HG02884 (cell line): ENCODE data around the gene RILPL2.
"Not testable (repeated sequence)": the region's sequence is repeated elsewhere in the genome, so short reads cannot be mapped to it uniquely, and the experiment has no call there.

Experiments used
- ATAC-seq: cut with Tn5 transposase; IDR thresholded peaks from one replicate; pipeline ENCODE4 v1.9.1; 2021; ENCODE audit warnings: mild to moderate bottlenecking, moderate library complexity; ENCODE audit not compliant: unreplicated experiment

RILPL2 gene

DNA sequence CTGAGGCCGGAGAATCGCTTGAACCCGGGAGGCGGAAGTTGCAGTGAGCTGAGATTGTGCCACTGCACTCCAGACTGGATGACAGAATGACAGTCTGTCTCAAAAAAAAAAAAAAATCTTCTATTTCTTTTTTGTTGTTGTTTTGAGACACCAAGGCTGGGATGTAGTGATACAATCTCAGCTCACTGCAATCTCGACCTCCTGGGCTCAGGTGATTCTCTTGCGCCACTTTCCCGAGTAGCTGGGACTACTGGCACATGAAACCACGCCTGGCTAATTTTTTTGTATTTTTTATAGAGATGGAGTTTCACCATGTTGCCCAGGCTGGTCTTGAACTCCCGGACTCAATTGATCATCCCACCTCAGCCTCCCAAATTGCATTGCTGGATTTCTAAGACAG lies 14.2 kb upstream of the RILPL2 start:
- no peak for ATAC-seq

DNA sequence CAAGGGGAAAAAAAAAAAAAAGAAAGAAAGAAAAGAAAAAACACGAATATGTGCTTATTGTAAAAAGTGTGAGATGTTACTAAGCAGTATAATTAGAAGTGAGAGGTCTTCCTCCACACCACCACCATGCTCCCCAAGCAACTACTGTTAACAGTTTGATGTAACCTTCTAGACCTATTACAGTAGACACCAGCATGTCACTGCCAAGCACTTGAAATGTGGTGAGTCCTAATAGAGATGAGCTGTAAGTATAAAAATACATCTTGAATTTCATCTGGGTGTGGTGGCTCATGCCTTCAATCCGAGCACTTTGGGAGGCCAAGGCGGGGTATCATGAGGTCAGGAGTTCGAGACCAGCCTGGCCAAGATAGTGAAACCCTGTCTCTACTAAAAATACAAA lies 13.4 kb upstream of the RILPL2 start:
- ATAC-seq: no peak

DNA sequence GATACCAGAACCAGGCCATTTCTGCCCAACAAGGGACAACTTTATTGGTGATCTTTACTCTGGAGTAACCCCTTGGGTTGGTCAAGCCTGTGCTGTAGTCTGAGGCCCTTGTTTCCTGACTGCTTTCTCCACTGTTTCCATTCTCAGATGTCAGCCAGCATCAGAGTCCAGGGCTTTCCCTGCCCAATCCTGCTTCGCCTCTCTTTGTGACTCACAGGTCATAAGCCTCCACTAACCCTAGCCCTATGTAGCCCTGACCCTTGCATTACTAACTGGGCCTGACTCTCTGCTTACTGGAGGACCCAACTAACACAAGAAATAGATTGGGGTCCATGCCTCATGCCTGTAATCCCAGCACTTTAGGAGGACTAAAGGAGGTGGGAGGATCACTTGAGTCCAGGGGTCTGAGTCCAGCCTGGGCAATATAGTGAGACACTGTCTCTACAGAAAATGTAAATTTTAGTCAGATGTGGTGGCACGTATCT lies 12.8 kb upstream of the RILPL2 start:
- no peak for ATAC-seq

DNA sequence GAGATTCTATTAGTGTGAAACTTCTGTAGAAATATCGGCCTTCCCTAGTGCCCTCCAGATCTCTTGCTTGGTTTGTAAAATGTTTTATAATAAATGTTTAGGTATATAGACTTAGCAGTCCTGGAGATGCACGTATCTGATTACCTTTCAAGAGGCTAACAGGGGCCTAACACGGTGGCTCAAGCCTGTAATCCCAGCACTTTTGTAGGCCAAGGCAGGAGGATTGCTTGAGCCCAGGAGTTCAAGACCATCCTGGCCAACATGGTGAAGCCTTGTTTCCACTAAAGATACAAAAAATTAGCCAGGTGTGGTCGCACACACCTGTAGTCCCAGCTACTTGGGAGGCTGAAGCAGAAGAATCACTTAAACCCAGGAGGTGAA lies 9.8 kb upstream of the RILPL2 start:
- ATAC-seq: no peak

DNA sequence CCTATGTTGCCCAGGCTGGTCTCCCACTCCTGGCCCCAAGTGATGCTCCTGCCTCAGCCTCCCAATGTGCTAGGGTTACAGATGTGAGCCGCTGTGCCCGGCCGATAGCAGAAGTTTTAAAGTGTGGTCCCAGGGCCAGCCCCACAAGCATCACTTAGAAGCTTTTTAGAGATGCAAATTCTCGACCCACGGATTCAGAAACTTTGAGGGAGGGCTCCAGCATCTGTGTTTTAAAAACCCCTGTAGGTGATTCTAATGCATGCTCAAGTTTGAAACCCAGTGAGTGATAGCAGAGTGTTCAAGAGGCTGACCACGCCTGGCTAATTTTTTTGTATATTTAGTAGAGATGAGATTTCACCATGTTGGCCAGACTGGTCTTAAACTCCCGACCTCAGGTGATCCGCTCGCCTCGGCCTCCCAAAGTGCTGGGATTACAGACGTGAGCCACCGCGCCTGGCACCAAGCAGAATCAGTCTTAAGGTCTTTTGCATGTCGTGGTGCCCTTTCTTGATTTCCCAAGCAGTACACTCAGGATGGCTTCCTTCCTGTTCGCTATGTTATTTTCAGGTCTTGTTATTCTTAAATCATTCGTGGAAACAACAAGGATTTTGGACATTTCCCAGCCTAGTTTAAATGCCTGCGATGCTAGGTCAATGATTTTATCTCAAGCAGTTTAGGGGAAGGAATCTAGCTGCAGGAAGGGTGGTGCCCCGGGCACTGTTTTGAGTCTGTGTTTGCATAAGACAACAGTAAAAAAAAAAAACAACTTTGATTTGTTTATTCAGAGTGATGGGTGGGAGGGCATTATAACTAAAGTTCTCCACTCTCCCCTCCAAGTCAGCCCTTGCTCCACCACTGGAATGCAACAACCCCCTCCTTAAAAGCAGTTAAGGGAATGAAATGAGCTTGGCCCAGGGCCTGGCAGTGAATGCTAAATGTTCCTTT lies 9.2 kb upstream of the RILPL2 start:
- ATAC-seq: no peak

DNA sequence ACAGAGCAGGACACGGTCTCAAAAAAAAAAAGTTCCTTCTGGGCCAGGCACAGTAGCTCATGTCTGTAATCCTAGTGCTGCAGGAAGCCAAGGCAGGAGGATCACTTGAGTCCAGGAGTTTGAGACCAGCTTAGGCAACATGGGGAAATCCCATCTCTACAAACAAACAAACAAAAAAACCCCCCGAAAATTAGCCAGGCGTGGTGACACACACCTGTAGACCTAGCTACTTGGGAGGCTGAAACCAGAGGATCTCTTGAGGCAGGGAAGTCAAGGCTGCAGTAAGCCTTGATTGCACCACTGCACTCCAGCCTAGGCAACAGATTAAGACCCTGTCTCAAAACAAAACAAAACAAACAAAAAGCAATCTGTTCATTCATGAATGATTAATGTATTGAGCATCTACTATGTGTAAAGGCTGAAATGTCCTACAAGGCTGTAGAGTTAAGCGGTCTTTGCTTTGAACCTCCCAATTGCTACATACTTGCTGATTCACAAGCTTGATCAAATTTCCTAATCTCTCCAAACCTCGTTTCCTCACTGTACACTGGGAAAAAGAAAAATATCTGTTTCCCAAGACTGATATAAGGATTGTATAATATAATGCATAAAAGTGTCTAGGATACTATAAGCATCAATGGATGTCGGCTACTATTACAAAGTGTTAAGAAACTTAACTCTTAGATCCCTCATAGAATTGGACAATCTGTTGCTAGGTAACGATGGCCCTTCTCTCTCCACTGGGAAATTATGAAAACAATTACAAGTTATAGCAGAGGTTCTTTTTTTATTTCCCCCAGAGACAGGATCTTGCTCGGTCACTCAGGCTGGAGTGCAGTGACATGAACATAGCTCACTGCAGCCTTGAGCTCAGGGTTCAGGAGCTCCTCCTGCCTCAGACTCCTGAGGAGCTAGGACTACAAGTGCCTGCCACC lies 7.9 kb upstream of the RILPL2 start:
- ATAC-seq: no peak

DNA sequence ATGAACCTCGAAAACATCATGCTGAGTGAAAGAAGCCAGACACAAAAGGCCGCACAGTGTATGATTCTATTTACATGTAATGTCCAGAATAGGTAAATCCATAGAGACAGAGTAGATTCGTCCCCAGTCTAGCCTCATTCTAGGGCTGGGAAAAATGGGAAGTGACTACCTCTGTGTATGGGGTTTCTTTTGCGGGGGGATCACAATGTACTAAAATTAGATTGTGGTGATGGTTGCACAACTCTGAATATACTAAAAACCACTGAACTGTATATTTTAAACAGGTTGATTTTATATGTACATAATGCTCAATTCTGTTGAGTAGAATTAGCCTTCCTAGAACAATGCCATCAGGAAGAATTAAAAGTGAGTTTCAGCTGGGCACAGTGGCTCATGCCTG lies 6.3 kb upstream of the RILPL2 start:
- no peak for ATAC-seq

DNA sequence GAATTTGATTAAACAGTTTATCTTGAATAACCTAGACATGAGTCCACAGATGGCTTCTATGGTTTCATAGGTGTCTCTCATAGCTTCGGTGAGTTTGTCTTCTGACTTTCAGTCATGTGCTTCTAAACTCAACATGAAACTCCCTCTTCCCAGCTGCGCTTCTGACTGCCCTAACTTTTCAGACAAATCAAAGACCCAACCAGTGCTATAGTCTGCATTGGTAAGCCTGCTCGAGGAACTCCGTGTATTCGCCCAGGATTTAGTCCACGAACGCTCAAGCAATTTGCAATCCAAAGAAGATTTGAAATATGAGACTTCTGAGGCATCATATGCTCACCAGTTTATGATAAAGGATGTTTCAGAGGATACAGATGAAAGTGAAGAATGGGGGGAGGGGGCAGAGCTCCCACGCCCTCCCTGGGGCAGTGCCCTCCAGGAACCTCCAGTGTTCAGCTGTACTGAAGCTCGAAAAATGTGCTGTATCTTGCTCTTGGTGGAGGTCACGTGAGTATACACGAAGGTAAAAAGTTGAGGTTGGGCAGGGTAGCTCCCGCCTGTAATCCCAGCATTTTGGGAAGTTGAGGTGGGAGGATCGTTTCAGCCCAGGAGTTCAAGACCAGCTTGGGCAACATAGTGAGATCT lies 5.2 kb upstream of the RILPL2 start:
- no peak for ATAC-seq

DNA sequence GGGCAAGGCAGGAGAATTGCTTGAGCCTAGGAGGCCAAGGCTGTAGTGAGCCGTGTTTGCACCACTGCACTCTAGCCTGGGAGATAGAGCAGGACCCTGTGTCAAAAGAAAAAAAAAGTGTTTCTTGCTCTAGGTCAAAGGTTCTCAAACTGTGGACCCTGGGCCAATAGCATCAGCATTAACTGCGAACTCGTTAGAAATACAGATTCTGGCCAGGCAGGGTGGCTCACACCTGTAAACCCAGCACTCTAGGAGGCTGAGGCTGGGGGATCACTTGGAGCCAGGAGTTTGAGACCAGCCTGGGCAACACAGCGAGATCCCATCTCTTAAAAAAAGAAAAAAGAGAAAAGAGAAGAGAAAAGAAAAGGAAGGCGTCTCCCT lies 858 bp downstream of the RILPL2 start:
- ATAC-seq: no peak

DNA sequence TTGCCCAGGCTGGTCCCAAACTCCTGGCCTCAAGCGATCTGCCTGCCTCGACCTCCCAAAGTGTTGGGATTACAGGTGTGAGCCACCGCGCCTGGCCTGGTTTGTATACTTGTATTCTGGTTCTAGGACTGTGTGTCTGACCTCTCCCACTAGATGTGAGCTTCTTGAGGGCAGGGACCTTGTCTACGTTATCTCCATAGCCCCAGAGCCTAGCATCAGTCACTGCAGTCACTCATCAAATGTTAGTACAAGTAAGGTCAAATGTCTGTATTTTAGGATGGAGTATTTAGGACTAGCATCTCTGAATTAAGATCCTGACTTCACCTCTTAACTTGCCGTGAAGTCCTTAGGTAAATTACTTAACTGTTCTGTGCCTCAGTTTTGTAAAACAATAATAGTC lies 2.9 kb downstream of the RILPL2 start:
- no peak for ATAC-seq

DNA sequence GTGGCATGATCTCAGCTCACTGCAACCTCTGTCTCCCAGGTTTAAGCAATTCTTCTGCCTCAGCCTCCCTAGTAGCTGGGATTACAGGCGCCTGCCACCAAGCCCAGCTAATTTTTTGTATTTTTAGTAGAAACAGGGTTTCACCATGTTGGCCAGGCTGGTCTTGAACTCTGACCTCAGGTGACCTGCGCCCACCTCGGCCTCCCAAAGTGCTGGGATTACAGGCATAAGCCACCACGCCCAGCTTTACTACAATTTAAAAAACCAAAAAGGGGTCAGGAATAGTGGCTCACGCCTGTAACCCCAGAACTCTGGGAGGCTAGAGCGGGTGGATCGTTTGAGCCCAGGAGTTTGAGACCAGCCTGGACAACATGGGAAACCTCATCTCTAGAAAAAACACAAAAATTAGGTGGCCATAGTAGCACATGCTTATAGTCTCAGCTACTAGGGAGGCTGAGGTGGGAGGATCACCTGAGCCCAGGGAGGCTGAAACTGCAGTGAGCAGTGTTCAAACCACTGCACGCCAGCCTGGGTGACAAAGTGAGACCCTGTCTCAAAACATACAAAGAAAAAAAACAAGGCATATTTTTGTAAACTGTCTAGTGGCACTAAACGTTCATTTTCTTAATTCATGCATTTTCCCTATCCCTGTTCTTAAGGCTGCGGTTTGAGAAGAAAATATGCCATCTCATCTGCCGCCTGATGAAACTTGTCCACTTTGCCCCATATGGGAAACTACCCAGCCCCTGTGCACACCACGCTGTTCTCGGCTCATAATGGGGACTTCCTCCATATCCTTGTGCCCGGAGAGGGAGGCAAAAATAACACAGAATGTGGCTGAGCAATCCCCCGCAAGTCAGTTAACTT lies 4.3 kb downstream of the RILPL2 start:
- ATAC-seq: not testable (repeated sequence)

DNA sequence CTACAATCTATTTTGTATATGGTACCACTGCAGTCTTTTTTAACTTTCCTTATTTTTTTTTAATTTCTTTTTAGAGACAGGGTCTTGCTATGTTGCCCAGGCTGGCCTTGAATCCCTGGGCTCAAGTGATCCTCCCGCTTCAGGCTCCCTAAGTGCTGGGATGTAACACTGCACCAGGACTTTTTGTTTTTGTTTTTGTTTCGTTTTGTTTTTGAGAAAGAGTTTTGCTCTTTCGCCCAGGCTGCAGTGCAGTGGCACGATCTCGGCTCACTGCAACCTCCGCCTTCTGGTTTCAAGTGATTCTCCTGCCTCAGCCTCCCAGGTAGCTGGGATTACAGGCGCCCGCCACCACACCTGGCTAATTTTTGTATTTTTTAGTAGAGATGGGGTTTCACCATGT lies 7.4 kb downstream of the RILPL2 start:
- ATAC-seq: not testable (repeated sequence)

DNA sequence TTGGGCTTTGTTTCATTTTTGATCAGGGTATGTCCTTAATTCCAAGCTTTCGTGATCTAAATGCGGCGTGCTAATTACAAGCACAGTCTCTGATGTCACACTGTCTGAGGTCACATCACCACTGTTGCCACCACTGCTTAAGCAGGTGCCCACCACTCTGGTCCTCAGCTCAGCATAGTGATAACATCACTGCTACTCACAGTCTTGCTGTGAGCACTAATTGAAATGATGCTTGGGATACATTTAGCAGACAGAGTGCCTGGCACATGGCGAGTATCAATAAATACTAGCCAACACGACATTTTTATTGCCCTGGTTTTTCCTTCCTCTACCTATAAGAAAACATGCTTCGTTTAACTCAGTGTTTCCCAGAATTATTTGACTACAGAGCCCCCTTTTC lies 7.9 kb downstream of the RILPL2 start:
- ATAC-seq: no peak

DNA sequence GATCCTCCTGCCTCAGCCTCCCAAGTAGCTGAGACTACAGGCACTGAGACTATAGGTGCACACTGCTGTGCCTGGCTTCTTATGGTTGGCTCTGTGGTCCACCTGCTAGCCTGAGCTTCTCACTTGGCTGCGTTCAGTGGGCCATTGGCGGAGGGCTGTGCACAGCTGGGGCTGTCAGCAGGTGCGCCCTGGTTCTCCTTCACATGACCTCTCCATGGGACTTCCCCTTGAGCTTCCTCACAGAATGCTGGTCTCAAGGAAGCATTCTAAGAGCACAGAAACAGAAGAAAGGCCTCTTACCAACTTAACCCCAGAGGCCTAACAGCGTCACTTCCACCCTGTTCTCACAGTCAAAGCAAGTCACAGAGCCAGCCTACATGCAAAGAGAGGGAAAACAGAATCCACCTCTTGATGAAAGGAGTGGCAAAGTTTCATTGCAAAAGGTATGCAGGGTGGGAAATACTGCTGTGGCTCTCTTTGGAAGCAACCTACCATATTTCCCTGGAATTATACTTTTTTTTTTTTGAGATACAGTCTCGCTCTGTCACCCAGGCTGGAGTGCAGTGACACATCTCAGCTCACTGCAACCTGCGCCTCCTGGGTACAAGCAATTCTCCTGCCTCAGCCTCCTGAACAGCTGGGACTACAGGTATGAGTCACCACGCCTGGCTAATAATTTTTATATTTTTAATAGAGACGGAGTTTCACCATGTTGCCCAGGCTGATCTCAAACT lies 9.3 kb downstream of the RILPL2 start:
- peak; percentile 86 for ATAC-seq

DNA sequence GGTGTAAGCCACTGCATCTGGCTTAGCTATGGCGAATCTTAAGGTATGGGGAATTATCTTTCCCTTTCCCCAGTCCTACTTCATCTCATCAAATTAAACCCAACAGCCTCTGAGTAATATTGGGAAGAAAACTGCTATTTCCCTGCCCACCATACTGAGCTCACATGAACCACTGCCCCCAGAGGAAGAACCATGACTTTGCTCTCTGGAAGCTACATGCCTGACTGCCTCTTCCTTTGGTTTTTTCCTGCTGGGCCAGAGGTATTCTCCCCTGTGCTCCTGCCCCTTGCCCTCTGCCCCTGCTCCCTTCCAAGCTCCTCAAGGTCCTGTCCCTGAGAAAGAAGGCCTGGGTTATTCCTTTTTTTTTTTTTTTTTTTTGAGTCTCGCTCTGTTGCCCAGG lies 15.2 kb downstream of the RILPL2 start:
- no peak for ATAC-seq

DNA sequence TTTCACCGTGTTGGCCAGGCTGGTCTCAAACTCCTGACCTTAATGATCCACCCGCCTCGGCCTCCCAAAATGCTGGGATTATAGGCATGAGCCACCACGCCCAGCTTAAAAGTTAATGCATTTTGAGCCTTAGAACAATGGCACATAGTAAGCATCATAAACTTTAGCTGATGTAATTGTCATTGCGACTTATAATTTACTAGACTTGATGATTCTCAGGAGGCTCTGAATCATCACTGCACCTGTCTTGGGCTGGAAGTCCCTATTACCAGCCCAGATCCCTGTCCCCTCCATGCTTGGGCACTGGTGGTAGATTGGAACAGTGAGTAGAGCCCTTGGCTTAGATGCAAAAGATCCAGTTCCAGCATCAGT lies 26.5 kb downstream of the RILPL2 start:
- no peak for ATAC-seq

DNA sequence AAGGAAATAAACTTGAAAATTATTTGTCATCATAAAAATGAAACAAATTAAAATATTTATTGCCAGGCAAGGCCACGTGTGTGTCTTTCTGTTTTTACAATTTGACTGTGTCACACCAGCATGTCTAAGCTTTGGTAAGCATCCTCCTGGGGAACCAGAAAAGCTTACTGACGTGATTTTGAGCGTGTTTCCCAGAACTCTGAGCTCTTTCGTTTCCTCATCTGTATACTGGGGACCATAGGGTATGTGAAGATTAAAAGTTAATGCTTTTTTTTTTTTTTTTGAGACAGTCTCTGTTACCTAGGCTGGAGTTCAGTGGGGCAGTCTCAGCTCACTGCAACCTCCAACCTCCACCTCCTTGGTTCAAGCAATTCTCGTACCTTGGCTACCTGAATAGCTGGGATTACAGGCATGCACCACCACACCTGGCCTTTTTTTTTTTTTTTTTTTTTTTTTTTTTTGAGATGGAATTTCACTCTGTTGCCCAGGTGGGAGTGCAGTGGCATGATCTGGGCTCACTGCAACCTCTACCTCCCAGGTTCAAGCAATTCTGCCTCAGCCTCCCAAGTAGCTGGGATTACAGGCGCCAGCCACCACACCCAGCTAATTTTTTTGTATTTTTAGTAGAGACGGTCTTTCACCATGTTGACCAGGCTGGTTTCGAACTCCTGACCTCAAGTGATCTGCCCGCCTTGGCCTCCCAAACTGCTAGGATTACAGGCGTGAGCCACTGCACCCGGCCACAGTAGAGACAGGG lies 27.0 kb downstream of the RILPL2 start:
- not testable (repeated sequence) for ATAC-seq

DNA sequence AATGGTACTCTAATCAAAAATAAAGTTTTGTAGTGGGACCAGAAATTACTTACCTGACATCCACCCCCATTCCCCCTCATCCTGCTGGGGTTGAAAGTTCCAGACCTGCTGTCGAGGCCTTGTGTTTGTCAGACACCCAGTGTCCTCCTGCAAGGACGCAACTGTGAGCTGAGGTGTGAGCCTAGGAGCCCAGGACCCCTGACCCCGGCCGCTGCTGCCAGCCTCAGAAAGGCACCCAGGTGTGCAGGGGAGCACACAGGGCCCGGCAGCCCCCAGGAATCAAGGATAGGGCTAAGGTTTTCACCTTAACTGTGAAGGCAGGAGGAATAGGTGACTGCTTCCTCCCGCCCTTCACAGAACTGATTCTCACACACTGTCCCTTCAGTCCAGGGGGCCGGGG lies 27.9 kb downstream of the RILPL2 start:
- not testable (repeated sequence) for ATAC-seq

DNA sequence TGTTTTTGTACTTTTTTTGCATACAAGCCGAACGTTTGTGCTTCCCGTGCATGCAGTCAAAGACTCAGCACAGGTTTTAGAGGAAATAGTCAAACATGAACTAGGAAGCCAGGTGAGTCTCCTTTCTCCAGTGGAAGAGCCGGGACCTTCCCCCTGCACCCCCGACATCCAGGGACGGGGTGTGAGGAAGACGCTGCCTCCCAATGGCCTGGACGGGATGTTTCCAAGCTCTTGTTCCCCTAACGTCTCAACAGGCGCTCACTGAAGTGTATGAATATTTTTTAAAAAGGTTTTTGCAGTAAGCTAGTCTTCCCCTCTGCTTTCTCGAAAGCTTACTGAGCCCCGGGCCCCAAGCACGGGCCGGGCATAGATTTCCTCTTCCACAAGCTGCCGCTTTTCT lies 28.6 kb downstream of the RILPL2 start:
- not testable (repeated sequence) for ATAC-seq
